Mesenchymal stem cell (in vitro differentiated cells and primary cell): ENCODE data around the gene NAALADL2.
A peak's percentile ranks its signal among the peaks of the same experiment; 100 is the strongest.

Experiments used
- DNase-seq: peaks from one replicate; pipeline ENCODE4 v3.0.0-alpha.2; 2013
- H2AFZ ChIP-seq: one replicate; pipeline ENCODE4 v1.6.1; 2013; ENCODE audit warnings: low read depth, mild to moderate bottlenecking, control low read depth, inconsistent platforms, low read length, moderate library complexity
- H2AK5ac ChIP-seq: 2 replicates; pipeline ENCODE4 v1.6.1; 2013; ENCODE audit warnings: low read length, moderate library complexity, mild to moderate bottlenecking, inconsistent platforms; ENCODE audit not compliant: severe bottlenecking
- H2BK120ac ChIP-seq: one replicate; pipeline ENCODE4 v1.6.1; 2013; ENCODE audit warnings: low read depth, mild to moderate bottlenecking, inconsistent platforms, low read length, moderate library complexity
- H2BK12ac ChIP-seq, 2 experiments: one replicate each; pipeline ENCODE4 v1.6.1; 2013; ENCODE audit warnings: inconsistent platforms in 2 of 2, low read length in 2 of 2, mild to moderate bottlenecking in 2 of 2, moderate library complexity in 2 of 2, control low read depth in 1 of 2
- H2BK15ac ChIP-seq: one replicate; pipeline ENCODE4 v1.6.1; 2013; ENCODE audit warnings: mild to moderate bottlenecking, low read depth, inconsistent platforms; ENCODE audit not compliant: poor library complexity, severe bottlenecking
- H2BK5ac ChIP-seq: 2 replicates; pipeline ENCODE4 v1.6.1; 2013; ENCODE audit warnings: low read depth, mild to moderate bottlenecking, low read length, control low read depth, inconsistent platforms; ENCODE audit not compliant: poor library complexity, severe bottlenecking
- H3K14ac ChIP-seq, 2 experiments: one replicate each; pipeline ENCODE4 v1.6.1; 2013; ENCODE audit warnings: inconsistent platforms in 2 of 2, low read length in 2 of 2, control low read depth in 1 of 2, mild to moderate bottlenecking in 1 of 2, moderate library complexity in 1 of 2
- H3K18ac ChIP-seq, 2 experiments: one replicate each; pipeline ENCODE4 v1.6.1; 2013; ENCODE audit warnings: inconsistent platforms in 2 of 2, low read length in 2 of 2, control low read depth in 1 of 2, low read depth in 1 of 2, mild to moderate bottlenecking in 1 of 2
- H3K23ac ChIP-seq, 2 experiments: one replicate each; pipeline ENCODE4 v1.6.1; 2013; ENCODE audit warnings: inconsistent platforms in 2 of 2, low read length in 2 of 2, mild to moderate bottlenecking in 2 of 2, moderate library complexity in 2 of 2, control low read depth in 1 of 2
- H3K27ac ChIP-seq: 2 replicates; pipeline ENCODE4 v1.5.1; 2013; ENCODE audit warnings: mild to moderate bottlenecking, moderate library complexity, low read length, control low read depth, inconsistent platforms; ENCODE audit not compliant: poor library complexity, severe bottlenecking
- H3K27me3 ChIP-seq, 2 experiments: 2 replicates each; pipeline versions ENCODE4 v1.6.1 to v1.7.0; 2013; ENCODE audit warnings: low read length in 2 of 2, mild to moderate bottlenecking in 2 of 2, moderate library complexity in 2 of 2, control low read depth in 1 of 2, inconsistent platforms in 1 of 2; ENCODE audit not compliant: control insufficient read depth in 1 of 2, insufficient read depth in 1 of 2
- H3K36me3 ChIP-seq, 2 experiments: 2 replicates each; pipeline versions ENCODE4 v1.6.1 to v1.7.0; 2013; ENCODE audit warnings: low read length in 2 of 2, control low read depth in 1 of 2, inconsistent platforms in 1 of 2, low read depth in 1 of 2, mild to moderate bottlenecking in 1 of 2; ENCODE audit not compliant: insufficient read depth in 2 of 2, control insufficient read depth in 1 of 2
- H3K4ac ChIP-seq, 2 experiments: one replicate each; pipeline ENCODE4 v1.6.1; 2013; ENCODE audit warnings: inconsistent platforms in 2 of 2, low read length in 2 of 2, mild to moderate bottlenecking in 2 of 2, moderate library complexity in 2 of 2, control low read depth in 1 of 2, low read depth in 1 of 2
- H3K4me1 ChIP-seq: 2 replicates; pipeline ENCODE4 v1.6.1; 2013; ENCODE audit warnings: low read depth, low read length, control low read depth; ENCODE audit not compliant: control insufficient read depth, insufficient read depth
- H3K4me2 ChIP-seq: 2 replicates; pipeline ENCODE4 v1.6.1; 2013; ENCODE audit warnings: low read length, mild to moderate bottlenecking, inconsistent platforms; ENCODE audit not compliant: poor library complexity, severe bottlenecking
- H3K4me3 ChIP-seq, 2 experiments: 2 replicates each; pipeline versions ENCODE4 v1.5.1 to v1.7.0; 2013; ENCODE audit warnings: low read length in 2 of 2, mild to moderate bottlenecking in 2 of 2, control low read depth in 1 of 2, low read depth in 1 of 2; ENCODE audit not compliant: insufficient read depth in 1 of 2
- H3K79me1 ChIP-seq: replicated peaks from 2 replicates; pipeline ENCODE4 v1.6.1; 2013; ENCODE audit warnings: mild to moderate bottlenecking, control low read depth, low read length, inconsistent platforms; ENCODE audit not compliant: poor library complexity, severe bottlenecking
- H3K9ac ChIP-seq: 2 replicates; pipeline ENCODE4 v1.7.0; 2013; ENCODE audit warnings: mild to moderate bottlenecking, low read length, moderate library complexity
- H3K9me3 ChIP-seq: 2 replicates; pipeline ENCODE4 v1.7.0; 2013; ENCODE audit warnings: mild to moderate bottlenecking, low read length; ENCODE audit not compliant: control insufficient read depth
- H4K8ac ChIP-seq: one replicate; pipeline ENCODE4 v1.6.1; 2013; ENCODE audit warnings: inconsistent platforms, mild to moderate bottlenecking, low read length, moderate library complexity
- H4K91ac ChIP-seq: one replicate; pipeline ENCODE4 v1.6.1; 2013; ENCODE audit warnings: mild to moderate bottlenecking, low read length, inconsistent platforms
- WGBS: methylation state at CpG from one replicate; pipeline ENCODE4 v1.1.7; 2013; ENCODE audit warnings: mixed read lengths; 5-methylcytosine and 5-hydroxymethylcytosine counted together

The NAALADL2 gene

GRCh38 chr3:175397372-175397771, 538.2 kb downstream of the NAALADL2 start:
- Histone ChIP-seq H3K18ac (peak overlapping the region in 1 of 2 experiments; percentile 34), H2BK12ac (no peak overlapping the region), H4K8ac (no peak overlapping the region), H3K14ac (no peak overlapping the region), H2AFZ (no peak overlapping the region), H3K27me3 (no peaks in the 10 kb centered on the region), H3K9ac (no peak overlapping the region), H3K4ac (no peak overlapping the region), H3K36me3 (no peaks in the 10 kb centered on the region), H3K4me1 (no peaks in the 10 kb centered on the region), H3K4me3 (no peak overlapping the region), H3K9me3 (no peaks in the 10 kb centered on the region), H3K23ac (no peak overlapping the region), H2BK120ac (no peak overlapping the region), H2AK5ac (no peak overlapping the region), H2BK15ac (no peak overlapping the region), H4K91ac (no peak overlapping the region), H3K4me2 (no peak overlapping the region), H3K79me1 (no peaks in the 10 kb centered on the region), H3K27ac (no peak overlapping the region), H2BK5ac (no peak overlapping the region)
- DNase-seq = peak; percentile 28
- 58% methylated on average over 3 of the region's 3 CpGs for WGBS

- Histone ChIP-seq H4K91ac (no peak overlapping the region), H2BK12ac (no peak overlapping the region), H2BK5ac (no peak overlapping the region), H3K36me3 (no peaks in the 10 kb centered on the region), H4K8ac (no peak overlapping the region), H3K27me3 (no peaks in the 10 kb centered on the region), H2AFZ (no peak overlapping the region), H3K79me1 (no peaks in the 10 kb centered on the region), H3K4me2 (no peak overlapping the region), H3K14ac (no peak overlapping the region), H3K9me3 (no peaks in the 10 kb centered on the region), H3K18ac (no peak overlapping the region), H3K27ac (no peak overlapping the region), H2BK15ac (no peak overlapping the region), H2BK120ac (no peak overlapping the region), H2AK5ac (no peak overlapping the region), H3K4me3 (no peak overlapping the region), H3K4ac (no peak overlapping the region), H3K9ac (no peak overlapping the region), H3K23ac (no peak overlapping the region), H3K4me1 (no peaks in the 10 kb centered on the region)
- peak; percentile 34 for DNase-seq
- 50% methylated on average over 2 of the region's 4 CpGs for WGBS
Observed at GRCh38 chr3:175398676-175399075, 539.5 kb downstream of the NAALADL2 start.

GRCh38 chr3:175399156-175399840, 540.2 kb downstream of the NAALADL2 start:
- 85% methylated on average over 5 of the region's 5 CpGs for WGBS
- Histone ChIP-seq H3K4me1 (no peaks in the 10 kb centered on the region), H2AFZ (no peak overlapping the region), H3K9ac (no peak overlapping the region), H2AK5ac (no peak overlapping the region), H2BK15ac (no peak overlapping the region), H3K14ac (no peak overlapping the region), H3K27me3 (no peaks in the 10 kb centered on the region), H4K8ac (no peak overlapping the region), H2BK5ac (no peak overlapping the region), H4K91ac (no peak overlapping the region), H3K36me3 (no peaks in the 10 kb centered on the region), H3K9me3 (no peaks in the 10 kb centered on the region), H3K23ac (no peak overlapping the region), H3K27ac (no peak overlapping the region), H3K4ac (no peak overlapping the region), H2BK12ac (no peak overlapping the region), H3K4me3 (no peak overlapping the region), H3K18ac (peak overlapping the region in 1 of 2 experiments; percentile 34), H2BK120ac (no peak overlapping the region), H3K4me2 (no peak overlapping the region), H3K79me1 (no peaks in the 10 kb centered on the region)
- DNase-seq = no peak

- Histone ChIP-seq H3K4me3 (no peak overlapping the region), H3K27ac (no peak overlapping the region), H3K18ac (no peak overlapping the region), H3K27me3 (no peaks in the 10 kb centered on the region), H3K4me1 (no peaks in the 10 kb centered on the region), H3K9me3 (no peaks in the 10 kb centered on the region), H3K23ac (no peak overlapping the region), H2BK120ac (no peak overlapping the region), H3K79me1 (no peaks in the 10 kb centered on the region), H4K91ac (no peak overlapping the region), H3K9ac (no peak overlapping the region), H2AFZ (no peak overlapping the region), H2BK5ac (no peak overlapping the region), H4K8ac (no peak overlapping the region), H3K14ac (no peak overlapping the region), H3K36me3 (no peaks in the 10 kb centered on the region), H2BK12ac (no peak overlapping the region), H3K4ac (no peak overlapping the region), H3K4me2 (no peak overlapping the region), H2BK15ac (no peak overlapping the region), H2AK5ac (no peak overlapping the region)
- DNase-seq = peak; percentile 13
- 100% methylated on average over 1 of the region's 1 CpG for WGBS
Observed at GRCh38 chr3:175404027-175404426, 544.9 kb downstream of the NAALADL2 start.
